ENCODE results near the gene CFAP410. TPM values are rescaled to one million over a fixed set of nuclear protein-coding genes. Genes with fewer than 3 reads are reported as not detected.

CFAP410 gene
- total and polyA plus RNA-seq, 2 of the 8 experiments (the other 6 are each of a cell fraction or from before 2014, with no cell fraction given) = 10.6 to 12.0 TPM

- Histone ChIP-seq H3K27me3 (replicated peaks in 1 of 4; ENCODE audit: control insufficient read depth in 3 of 4, extremely low read depth in 1 of 4, insufficient read depth in 3 of 4, low read length in 3 of 4) (peaks cover 0 to 6% (median 2%) of the 10 kb centered on the region in 4 experiments; a peak in 4 of 7 replicates), H2BK5ac (ENCODE audit: low read depth, low read length) (no peak overlapping the region), H3K23ac (ENCODE audit: insufficient read length) (no peak overlapping the region), H3K9me3 (ENCODE audit: insufficient read depth in 2 of 2, low read depth in 1 of 2, low read length in 1 of 2) (no peaks in the 10 kb centered on the region), H3K14ac (ENCODE audit: insufficient read length) (no peak overlapping the region), H4K5ac (ENCODE audit: insufficient read length, low read depth, low read length) (no peak overlapping the region), H4K20me1 (replicated peaks in 1 of 2; ENCODE audit: control insufficient read depth in 1 of 2, insufficient read depth in 2 of 2, low read length in 2 of 2) (no peaks in the 10 kb centered on the region), H3K4me3 (ENCODE audit: extremely low read depth in 1 of 4, insufficient read depth in 2 of 4, low read depth in 3 of 4, low read length in 4 of 4) (no peak overlapping the region), H3K56ac (replicated peaks; ENCODE audit: insufficient read length, low read depth, low read length) (no peak overlapping the region), H3K18ac (ENCODE audit: extremely low read depth, low read length) (no peak overlapping the region), H2AK5ac (ENCODE audit: low read depth, low read length) (no peak overlapping the region), H3K27ac (ENCODE audit: low read depth, low read length) (no peak overlapping the region), H3K79me2 (ENCODE audit: control insufficient read depth in 1 of 2, insufficient read depth in 2 of 2, low read length in 2 of 2) (no peaks in the 10 kb centered on the region), H2BK20ac (ENCODE audit: low read length) (no peak overlapping the region), H3K9ac (replicated peaks in 1 of 4; ENCODE audit: extremely low read depth in 1 of 4, low read depth in 3 of 4, low read length in 3 of 4) (no peak overlapping the region), H2BK12ac (ENCODE audit: low read depth, low read length) (no peak overlapping the region), H3K23me2 (ENCODE audit: low read depth, low read length) (no peaks in the 10 kb centered on the region), H2BK15ac (ENCODE audit: low read length) (no peak overlapping the region), H3K36me3 (ENCODE audit: control insufficient read depth in 2 of 4, insufficient read depth in 4 of 4, low read length in 3 of 4) (no peaks in the 10 kb centered on the region), H3K4ac (replicated peaks; ENCODE audit: insufficient read length, low read depth, low read length) (no peak overlapping the region), H3K4me2 (ENCODE audit: insufficient read depth in 1 of 2, low read depth in 2 of 2, low read length in 2 of 2) (no peak overlapping the region), H4K91ac (replicated peaks; ENCODE audit: insufficient read length, low read length) (no peak overlapping the region), H2BK120ac (replicated peaks; ENCODE audit: low read depth, low read length) (no peak overlapping the region), H4K8ac (ENCODE audit: extremely low read depth, insufficient read depth, low read length) (no peak overlapping the region), H3K79me1 (ENCODE audit: low read depth, low read length) (no peaks in the 10 kb centered on the region), H2AFZ (ENCODE audit: low read length) (no peak overlapping the region), H3K4me1 (replicated peaks in 1 of 4; ENCODE audit: control insufficient read depth in 3 of 4, insufficient read depth in 4 of 4, low read length in 3 of 4) (peaks cover 0 to 17% (median 9%) of the 10 kb centered on the region in 4 experiments; a peak in 6 of 7 replicates)
- DNase-seq (ENCODE audit: low read depth in 1 of 2, low spot score in 2 of 2) (no peak), FAIRE-seq (no peak)
- ChIA-PET POLR2A (ENCODE audit: partially characterized antibody) (no interaction called here), CTCF (ENCODE audit: partially characterized antibody) (interaction anchor here (0.7 to 3.5 kb wide), 5 partner anchors 9 to 50 kb away, joined by 3 to 12 read pairs (median 3); no protein-coding TSS in a partner anchor)
- 91% methylated on average over 19 of the region's 19 CpGs; no CpG with 5 or more reads in 1 of the 2 experiments for WGBS, 2 experiments (ENCODE audit: extremely low coverage in 1 of 2, insufficient coverage in 1 of 2, insufficient read length in 1 of 2, insufficient replicate concordance in 2 of 2, low coverage in 1 of 2, low lambda C conversion rate in 2 of 2, missing lambda C conversion rate in 1 of 2)
- TF ChIP-seq MAX (IDR thresholded peaks at IDR 0.05) = no peak
- no peak for TF ChIP-seq HDAC2 (IDR thresholded peaks at IDR 0.05; ENCODE audit: borderline replicate concordance in 1 of 2, low read depth in 2 of 2, low read length in 2 of 2)
- no peak for TF ChIP-seq SIX5 (IDR thresholded peaks at IDR 0.05; ENCODE audit: low read depth, low read length)
- no peak for TF ChIP-seq RXRA (IDR thresholded peaks at IDR 0.05; ENCODE audit: insufficient read depth, low read depth, low read length)
- TF ChIP-seq TAF7 (optimal IDR thresholded peaks at IDR 0.05; ENCODE audit: borderline replicate concordance, low read depth, low read length) = no peak
- no peak for TF ChIP-seq BRCA1 (IDR thresholded peaks at IDR 0.05; ENCODE audit: low read depth, low read length)
- no peak for TF ChIP-seq TBP (IDR thresholded peaks at IDR 0.05; ENCODE audit: low read depth, low read length)
- no peak for TF ChIP-seq CHD1 (IDR thresholded peaks at IDR 0.05; ENCODE audit: low read depth, low read length)
- no peak for TF ChIP-seq KDM1A (IDR thresholded peaks at IDR 0.05; ENCODE audit: borderline replicate concordance, low read length)
- TF ChIP-seq MAFK (IDR thresholded peaks at IDR 0.05; ENCODE audit: low read depth, low read length) = no peak
- TF ChIP-seq TCF12 (IDR thresholded peaks at IDR 0.05; ENCODE audit: low read depth, low read length) = no peak
- no peak for TF ChIP-seq TAF1 (IDR thresholded peaks at IDR 0.05; ENCODE audit: low read depth, low read length)
Observed at GRCh38 chr21:44279354-44280260, 59.6 kb downstream of the CFAP410 start.

Measured in H1 (cell line).